ENCODE data around the gene NUBPL.
"Not testable (repeated sequence)": the region's sequence is repeated elsewhere in the genome, so short reads cannot be mapped to it uniquely, and the experiment has no call there.

Gene NUBPL

DNA sequence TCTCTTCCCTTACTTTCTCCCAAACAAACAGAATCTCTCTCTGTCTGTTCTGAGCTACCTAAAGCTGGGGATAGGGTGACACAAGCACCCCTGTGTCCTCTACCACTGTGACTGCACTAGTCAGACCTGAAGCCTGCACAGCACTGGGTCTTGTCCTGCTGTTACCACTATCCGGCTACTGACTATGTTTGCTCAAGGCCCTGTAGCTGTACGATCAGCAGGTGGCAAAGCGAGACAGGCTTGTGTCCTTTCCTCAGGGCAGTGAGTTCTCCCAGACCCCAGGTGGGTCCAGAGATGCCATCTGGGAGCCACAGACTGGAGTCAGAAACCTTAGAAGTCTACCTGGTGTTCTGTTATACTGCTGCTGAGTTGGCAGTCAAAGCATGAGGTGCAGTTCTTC is 116.4 kb downstream of the NUBPL start:
- no peak for DNase-seq (ENCODE audit: low spot score)

DNA sequence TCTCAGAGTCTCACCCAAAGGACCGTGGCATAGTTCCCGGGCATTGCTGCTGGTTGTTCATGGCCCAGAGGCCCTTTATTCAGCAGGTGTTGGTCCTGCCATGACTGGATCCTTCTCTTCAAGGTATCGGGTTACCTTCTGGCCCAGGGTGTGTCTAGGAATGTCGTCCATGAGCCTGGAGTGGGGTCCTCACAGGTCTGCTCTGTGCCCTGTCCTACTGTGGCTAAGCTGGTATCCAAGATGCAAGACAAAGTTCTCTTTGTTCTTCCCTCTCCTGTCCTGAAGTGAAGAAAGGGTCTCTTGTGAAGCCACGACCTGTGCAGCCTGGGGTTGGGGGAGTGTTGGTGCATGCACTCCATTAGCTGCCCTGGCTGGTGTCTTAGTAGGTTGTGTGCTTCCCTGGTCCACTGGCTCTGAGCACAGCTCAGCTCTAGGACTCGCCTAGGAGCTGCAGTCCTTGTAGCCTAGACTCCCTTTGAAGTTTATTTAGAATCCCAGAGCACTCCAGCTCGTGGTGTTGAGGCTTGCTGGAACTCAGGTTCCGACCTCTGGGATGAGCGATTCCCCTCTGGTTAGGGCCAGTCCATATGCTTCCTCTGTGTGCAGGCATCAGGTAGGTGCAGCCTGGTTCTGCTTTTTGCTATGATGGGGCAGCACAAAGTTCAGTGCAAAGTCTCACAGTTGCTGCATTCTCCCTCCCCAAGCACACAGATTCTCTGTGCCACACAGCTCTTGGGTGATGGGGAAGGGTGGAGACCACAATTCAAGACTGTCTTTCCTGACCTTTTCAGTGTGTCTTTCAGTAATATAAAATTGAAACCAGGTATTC is 117.4 kb downstream of the NUBPL start:
- DNase-seq (ENCODE audit: low spot score): no peak

DNA sequence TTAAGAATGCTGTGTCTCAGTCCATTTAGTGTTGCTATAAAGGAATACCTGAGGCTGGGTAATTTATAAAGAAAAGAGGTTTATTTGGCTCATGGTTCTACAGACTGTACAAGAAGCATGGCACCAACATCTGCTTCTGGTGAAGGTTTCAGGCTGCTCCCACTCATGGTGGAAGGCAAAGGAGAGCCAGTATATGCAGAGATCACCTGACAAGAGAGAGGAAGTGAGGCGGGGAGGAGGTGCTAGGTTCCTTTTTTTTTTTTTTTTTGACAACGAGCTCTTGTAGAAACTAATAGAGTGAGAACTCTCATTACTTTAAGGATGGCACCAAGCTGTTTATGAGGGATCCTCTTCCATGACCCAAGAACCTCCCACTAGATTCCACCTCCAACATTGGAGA is 121.6 kb downstream of the NUBPL start:
- no peak for DNase-seq (ENCODE audit: low spot score)

DNA sequence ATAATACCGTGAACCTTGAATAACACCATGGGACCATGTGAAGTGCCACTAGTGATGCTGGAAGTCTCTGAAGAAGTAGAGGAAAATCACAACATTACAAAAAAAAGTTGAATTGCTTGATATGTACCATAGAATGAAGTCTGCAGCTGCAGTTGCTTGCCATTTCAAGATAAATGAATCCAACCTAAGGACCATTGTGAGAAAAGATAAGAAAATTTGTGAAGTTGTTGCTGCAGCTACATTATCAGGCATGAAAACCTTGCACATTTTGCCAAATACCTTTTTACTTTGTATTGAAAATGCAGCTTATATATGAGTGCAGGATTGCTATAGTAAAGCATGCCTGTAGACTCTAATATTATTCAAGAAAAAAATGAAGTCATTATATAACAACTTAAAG is 126.5 kb downstream of the NUBPL start:
- no peak for DNase-seq (ENCODE audit: low spot score)

DNA sequence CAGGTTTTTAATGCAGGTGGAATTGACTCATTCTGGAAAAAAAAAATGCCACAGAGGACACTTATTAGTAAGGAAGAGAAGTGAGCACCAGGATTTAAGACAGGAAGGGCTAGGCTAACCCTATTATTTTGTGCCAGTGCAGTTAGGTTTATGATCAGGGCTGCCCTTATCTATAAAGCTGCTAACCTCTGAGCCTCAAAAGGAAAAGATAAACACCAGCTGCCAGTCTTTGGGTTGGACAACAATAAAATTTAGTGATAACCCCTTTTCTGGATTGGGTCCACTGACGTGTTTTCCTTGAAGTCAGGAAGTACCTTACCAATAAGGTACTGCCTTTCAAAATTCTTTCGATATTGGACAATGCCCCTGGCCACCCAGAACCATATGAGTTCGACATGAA is 128.9 kb downstream of the NUBPL start:
- DNase-seq (ENCODE audit: low spot score): no peak

DNA sequence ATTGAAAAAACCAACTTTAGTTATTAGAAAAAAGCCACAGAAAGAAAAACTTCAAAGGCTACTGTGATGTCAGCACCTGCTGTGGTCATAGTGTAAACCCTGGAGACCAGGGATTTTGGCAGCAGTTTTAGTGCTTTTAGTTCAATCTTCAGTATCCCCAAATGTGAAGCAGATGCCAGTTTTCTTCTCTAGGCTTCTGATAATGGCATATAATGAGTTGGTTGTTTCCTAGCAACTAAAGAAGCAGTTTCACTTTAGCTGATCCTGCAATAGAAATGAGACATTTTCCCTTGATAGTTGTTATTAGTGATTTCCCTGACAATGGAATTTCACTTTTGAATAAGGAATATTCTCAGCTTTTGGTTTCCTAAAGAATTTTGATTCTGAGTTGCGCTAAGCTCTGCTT is 131.2 kb downstream of the NUBPL start:
- no peak for DNase-seq (ENCODE audit: low spot score)

DNA sequence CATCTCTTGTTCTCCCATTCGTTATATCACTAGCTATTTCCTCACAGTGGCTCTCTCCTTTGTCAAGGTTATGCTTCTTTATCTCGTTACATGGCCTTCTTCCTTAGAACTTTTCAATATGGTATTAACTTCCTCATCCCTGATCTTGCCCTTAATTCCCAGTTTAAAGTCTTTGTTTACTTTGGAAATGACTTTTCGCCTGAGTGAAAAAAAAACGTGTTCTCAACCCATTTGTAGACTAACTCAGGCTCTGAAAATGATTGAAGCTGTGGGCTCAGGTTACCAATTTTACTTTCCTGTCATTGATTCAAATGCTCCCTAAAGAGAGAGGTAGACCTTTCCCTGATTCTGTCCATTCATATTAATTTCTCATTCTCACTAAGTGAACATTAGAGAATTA is 135.2 kb downstream of the NUBPL start:
- no peak for DNase-seq (ENCODE audit: low spot score)

DNA sequence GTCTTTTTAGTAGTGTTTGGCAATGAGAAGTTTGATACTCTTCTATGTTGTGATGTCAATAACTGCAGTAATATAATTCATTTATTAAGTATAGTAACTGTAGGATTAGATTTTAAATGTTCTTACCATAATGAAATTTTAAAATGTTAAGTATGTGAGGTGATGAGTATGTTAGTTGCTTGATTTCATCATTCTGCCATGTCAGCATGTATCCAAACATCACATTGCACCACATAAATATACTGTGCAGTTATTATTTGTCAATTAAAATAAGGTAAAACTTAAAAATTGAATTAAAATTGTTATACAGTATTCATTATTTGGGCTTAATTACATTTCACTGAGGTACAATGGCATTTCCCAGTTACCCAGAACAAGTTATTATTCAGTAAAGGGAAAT is 138.6 kb downstream of the NUBPL start:
- DNase-seq (ENCODE audit: low spot score): no peak

DNA sequence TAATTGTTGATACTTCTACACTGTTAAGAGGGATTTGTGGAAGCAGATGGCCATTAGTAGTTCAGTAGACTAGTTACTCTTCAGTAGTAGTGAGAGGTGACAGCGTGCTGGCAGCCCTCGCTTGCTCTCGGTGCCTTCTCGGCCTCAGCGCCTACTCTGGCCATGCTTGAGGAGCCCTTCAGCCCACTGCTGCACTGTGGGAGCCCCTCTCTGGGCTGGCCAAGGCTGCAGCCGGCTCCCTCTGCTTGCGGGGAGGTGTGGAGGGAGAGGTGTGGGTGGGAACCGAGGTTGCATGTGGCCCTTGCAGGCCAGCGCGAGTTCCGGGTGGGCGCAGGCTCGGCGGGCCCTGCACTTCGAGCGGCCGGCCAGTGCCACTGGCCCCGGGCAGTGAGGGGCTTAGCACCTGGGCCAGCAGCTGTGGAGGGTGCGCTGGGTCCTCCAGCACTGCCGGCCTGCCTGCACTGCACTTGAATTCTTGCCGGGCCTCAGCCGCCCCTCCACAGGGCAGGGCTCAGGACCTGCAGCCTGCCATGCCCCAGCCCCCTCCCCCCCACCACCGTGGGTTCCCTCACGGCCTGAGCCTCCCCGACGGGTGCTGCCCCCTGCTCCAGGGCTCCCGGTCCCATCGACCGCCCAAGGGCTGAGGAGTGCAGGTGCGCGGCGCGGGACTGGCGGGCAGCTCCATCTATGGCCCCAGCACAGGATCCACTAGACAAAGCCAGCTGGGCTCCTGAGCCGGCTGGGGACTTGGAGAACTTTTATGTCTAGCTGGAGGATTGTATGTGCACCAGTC is 139.3 kb downstream of the NUBPL start:
- no peak for DNase-seq (ENCODE audit: low spot score)

DNA sequence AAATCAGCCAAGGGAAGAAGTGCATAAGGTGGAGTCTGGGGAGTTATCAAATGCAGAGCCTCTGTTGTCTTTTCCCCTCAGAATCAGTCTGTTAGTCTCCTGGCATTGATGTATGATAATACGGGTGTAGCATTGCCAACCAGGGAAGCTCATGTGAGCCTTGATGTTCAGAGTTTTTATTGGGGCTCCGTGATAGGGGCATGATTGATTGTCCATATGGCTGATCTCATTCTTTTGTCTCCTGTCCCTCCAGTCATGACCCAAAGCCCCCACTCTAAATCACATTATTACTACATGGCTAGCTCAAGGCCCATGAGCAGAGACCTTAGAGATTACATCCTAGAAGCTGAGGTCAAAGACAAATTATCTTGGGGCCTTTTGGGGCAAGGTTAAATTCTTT is 140.9 kb downstream of the NUBPL start:
- no peak for DNase-seq (ENCODE audit: low spot score)

DNA sequence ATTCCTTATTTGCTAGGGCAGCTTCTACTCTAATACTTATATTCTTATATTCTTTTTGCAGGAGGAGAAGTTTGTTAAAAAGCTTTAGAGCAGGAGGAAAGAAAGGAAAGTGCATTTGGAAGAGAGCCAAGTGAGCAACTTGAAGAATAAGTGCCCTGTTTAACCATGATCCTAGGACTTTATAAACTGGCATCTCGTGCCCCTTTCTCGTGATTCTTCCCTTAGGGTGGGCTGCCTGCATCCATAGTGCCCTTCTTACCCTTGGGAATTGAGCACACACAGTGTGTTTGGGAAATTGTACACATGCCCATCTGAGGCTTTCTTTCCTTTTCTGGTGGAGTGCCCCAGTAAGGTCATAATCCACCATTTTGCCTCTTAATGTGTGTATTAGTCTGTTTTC is 141.9 kb downstream of the NUBPL start:
- no peak for DNase-seq (ENCODE audit: low spot score)

DNA sequence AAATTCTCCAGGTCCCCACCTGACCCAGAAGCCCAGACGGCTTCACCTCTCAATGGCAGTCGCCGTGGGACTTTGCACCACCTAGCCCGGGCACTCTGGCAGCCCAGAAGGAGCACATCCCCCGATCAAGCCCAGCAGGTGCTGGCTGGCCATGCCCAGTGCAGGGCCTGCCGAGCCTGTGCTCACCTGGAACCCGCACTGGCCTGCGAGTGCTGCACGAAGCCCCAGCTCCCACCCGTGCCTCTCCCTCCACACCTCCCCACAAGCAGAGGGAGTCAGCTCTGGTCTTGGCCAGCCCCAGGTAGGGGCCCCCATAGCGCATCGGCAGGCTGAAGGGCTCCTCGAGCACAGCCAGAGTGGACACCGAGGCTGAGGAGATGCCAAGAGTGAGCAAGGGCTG is 144.5 kb downstream of the NUBPL start:
- no peak for DNase-seq (ENCODE audit: low spot score)

DNA sequence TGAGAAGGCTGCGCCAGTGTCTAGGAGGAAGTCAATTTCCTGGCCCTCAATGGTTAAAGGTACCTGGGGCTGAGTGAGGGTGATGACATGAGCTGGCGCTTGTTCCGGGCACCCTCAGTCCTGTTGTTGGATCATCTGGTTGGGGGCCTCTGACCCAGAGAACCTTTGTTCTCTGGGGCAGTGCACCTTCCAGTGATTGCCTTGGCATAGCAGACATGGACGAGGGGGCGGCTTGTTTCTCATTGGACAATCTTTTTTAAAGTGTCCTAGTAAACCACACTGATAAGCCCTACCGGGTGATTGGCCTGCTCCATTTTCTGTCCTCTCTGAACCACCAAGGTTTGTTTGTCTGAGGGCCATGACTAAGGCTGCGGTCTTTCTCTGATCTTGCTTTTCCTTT is 147.5 kb downstream of the NUBPL start:
- DNase-seq (ENCODE audit: low spot score): not testable (repeated sequence)

DNA sequence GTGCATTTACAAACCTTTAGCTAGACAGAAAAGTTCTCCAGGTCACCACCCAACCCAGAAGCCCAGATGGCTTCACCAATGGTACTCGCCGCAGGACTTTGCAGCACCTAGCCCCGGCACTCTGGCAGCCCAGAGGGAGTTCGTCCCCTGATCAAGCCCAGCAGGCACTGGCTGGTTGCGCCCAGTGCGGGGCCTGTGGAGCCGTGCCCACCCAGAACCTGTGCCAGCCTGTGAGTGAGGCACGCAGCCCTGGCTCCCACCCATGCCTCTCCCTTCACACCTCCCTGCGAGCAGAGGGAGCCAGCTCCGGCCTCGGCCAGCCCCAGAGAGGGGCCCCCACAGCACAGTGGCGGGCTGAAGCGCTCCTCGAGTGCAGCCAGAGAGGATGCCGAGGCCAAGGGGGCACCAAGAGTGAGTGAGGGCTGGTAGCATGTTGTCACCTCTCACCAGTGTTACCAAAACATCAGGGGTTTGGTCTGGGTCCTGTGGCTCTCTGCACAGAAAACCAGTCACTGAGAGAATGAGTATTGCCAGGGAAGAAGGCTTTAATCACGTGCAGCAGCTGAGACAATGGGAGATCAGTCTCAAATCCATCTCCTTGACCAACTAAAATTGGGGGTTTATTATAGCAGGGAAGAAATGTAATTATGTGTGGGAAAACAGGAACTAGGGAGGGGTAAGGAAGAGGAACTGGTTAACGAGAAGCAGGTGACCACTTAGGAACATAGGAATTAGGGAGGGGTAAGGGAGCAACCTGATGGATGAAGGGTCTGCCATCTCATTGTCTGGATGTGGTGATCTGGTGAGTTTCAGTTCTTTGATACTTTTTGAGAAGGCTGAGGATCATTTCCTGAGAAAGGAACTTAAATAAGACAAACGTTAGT is 151.3 kb downstream of the NUBPL start:
- no peak for DNase-seq (ENCODE audit: low spot score)

DNA sequence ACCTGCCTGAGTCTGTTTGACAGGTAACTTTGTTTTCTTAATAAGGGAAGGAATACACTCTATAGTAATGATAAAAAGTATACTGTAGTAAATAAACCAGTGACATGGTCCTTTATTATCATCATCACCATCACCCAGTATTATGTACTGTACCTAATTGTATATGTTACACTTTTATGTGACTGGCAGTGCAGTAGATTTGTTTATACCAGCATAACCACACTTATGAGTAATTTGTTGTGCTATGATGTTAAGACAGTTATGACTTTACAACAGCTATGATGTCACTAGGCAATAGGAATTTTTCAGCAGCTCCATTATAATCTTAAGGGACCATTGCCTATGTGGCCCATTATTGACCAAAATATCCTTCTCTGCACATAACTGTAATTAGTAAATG is 155.0 kb downstream of the NUBPL start:
- DNase-seq (ENCODE audit: low spot score): no peak

DNA sequence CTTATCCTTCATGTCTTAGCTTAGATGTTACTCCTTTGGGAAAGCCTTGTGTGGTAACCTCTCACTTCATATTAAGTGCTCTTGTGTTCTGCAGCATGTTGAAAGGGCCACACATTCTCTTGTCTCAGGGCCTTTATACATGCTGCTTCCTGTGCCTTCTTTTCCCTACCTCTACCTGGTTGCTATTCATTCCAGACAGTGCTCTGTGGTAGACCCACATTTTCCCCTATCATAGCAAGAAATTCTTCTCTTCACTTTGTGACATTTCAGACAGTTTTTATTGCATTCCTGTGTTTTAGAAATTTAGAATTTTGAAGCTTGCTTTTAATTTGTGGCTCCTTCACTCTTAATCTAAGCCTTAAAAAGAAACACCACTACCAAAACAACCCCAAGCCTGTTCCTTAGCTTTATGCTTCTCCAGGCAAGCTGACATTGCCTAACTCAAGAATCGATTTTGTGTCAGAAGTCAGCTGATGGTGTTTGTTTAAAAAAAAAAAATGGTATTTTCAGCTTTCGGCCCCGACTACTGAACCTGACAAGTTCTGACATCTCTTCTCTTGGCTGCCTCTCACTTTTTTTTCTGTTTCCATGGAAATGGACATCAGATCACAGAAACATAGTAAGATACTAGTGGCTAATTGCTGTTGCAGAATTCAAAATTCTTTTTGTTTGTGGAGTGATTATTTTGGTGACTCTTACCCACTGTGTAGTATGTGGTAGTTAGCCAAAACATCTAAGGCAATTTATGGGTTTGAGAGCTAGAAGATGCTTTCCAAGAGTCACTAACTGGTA is 156.3 kb downstream of the NUBPL start:
- no peak for DNase-seq (ENCODE audit: low spot score)

DNA sequence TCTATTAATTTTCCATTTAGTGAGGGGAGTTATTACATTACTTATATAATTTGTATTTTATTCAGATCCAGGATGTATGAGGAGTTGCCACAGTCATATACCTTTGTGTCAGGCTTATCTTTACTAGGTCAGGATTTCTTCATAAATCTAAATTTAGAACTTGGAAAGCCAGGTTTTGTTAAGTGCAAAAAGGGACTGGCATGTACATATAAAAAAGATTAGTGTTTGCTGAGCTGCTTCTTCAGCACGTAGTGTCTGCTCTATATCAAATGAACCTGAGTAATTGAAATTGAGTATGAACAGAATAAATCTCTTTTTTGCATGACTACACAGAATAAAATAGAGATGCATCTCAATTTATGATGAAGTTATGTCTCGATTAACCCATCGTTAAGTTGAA is 157.4 kb downstream of the NUBPL start:
- DNase-seq (ENCODE audit: low spot score): no peak

DNA sequence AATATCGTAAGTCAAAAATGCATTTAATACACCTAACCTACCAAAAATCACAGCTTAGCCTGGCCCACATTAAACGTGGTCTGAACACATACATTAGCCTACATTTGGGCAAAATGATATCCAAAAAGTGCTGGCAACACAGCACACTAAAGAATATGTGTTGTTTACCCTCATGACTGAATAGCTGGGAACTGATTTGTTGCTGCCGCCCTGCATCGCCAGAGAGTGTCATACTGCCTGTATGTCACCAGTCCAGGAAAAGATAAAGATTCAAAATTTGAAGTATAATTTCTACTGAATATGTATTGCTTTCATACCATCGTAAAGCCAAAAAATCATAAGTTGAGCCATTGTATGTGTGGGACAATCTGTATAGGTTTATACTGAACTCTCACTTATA is 157.8 kb downstream of the NUBPL start:
- no peak for DNase-seq (ENCODE audit: low spot score)

DNA sequence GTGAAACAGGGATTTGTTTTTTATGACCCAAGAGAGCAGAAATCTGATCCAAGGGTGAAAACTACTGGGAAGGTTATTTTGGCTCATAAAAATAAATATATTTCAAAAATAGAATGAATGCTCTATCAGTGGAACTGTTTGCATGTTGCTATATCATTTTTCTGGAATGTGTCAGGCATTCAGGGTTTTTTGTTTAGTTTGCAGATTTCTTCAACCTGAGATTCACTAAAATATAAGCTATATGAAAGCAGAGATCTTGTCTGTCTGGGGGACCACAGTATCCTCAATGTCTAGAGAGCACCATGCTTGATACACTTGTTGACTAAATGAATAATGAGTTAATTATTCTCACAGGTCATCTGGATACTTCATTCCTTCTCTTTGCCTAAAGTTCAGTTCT is 165.1 kb downstream of the NUBPL start:
- no peak for DNase-seq (ENCODE audit: low spot score)

DNA sequence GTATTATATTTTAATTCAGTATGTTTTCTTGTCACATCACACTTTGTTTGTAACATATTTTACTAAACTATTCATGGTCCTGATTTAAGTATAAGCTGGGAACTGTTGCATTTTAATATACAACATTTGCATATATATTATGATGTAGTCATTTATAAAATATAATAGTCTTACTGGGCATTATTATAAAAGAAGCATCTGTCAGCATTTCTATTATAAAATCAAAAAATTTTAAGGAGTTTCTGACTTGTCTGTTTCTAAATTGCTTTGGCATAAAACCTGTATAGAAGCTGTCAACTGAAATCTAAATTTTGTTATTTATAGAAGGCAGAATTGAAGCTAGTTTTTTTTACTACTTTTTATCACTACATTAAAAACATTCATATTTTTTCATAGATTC is 166.6 kb downstream of the NUBPL start:
- DNase-seq (ENCODE audit: low spot score): no peak

DNA sequence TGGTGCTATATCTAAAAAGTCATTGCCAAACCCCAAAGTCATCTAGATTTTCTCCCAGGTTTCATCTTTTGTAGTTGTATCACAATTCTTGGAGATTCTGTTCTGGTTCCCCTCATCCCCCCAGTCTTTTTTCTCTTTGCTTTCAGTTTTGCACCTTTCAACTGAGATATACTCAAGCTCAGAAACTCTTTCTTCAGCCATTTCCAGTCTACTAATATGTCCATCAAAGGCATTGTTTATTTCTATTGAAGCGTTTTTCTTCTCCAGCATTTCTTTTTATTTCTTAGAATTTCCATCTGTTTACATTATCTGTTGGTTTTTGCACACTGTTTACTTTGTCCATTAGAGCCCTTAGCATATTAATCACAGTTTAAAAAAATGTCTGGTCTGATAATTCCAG is 179.5 kb downstream of the NUBPL start:
- DNase-seq (ENCODE audit: low spot score): no peak

DNA sequence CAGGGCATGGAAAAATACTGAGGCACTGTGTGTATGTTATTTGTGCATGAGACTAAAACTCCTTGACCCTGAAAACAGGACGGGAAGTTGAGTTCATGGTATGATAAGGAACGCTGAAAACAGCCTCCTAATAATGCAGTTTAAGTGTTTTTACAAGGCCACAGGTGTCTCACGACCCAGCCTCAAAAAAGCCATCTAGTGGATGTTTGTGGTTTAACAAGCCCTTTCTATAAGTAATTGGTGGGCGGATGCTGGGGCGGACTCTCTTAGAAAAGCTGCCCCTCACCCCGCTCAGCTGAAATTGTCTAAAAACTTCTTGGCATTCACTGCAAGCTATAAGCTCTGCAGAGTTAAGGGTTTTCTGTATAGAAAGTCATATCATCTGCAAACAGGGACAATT is 184.5 kb downstream of the NUBPL start:
- no peak for DNase-seq (ENCODE audit: low spot score)

Data from ecto neural progenitor cell (in vitro differentiated cells).